Neural crest cell (in vitro differentiated cells): ENCODE measurements around the gene CEPT1. TPM values are rescaled to one million over a fixed set of nuclear protein-coding genes. Genes with fewer than 3 reads are reported as not detected.

ENCODE experiments used
- DNase-seq: peaks from one replicate; pipeline ENCODE4 v3.0.0; 2021; ENCODE audit warnings: low read depth, mixed read lengths, low spot score
- H3K27ac Mint-ChIP-seq: one replicate; pipeline ENCODE4 v1.8.0; 2021; ENCODE audit warnings: mild to moderate bottlenecking, mixed read lengths; ENCODE audit not compliant: unreplicated experiment
- H3K27me3 Mint-ChIP-seq: 2 replicates; pipeline ENCODE4 v1.8.0; 2021; ENCODE audit warnings: low read depth, mild to moderate bottlenecking, mixed read lengths
- H3K36me3 Mint-ChIP-seq: 2 replicates; pipeline ENCODE4 v1.8.0; 2021; ENCODE audit warnings: low read depth, mild to moderate bottlenecking, mixed read lengths
- H3K4me1 Mint-ChIP-seq: 2 replicates; pipeline ENCODE4 v1.8.0; 2021; ENCODE audit warnings: mixed read lengths
- H3K4me3 Mint-ChIP-seq: one replicate; pipeline ENCODE4 v1.8.0; 2021; ENCODE audit warnings: mild to moderate bottlenecking, mixed read lengths
- H3K9me3 Mint-ChIP-seq: 2 replicates; pipeline ENCODE4 v1.8.0; 2021; ENCODE audit warnings: mixed read lengths
- CTCF ChIP-seq: fragments of 200-600 bp; sonication (generic); conservative IDR thresholded peaks from 2 replicates; pipeline ENCODE4 v1.5.0; 2021; ENCODE audit warnings: antibody characterized with exemption, mild to moderate bottlenecking
- total RNA-seq: library from RNA; stranded (reverse); gene quantifications from 2 replicates; pipeline ENCODE4 v1.2.1, GENCODE V29; 2021

Gene CEPT1
- total RNA-seq, 1 donor from 2014 or later, result 27.3 TPM

GRCh38 chr1:111219557-111220286 is 79.7 kb downstream of the CEPT1 start:
- H3K9me3 Mint-ChIP-seq, result peaks cover 2% of the 10 kb centered on the region
- no peak for TF ChIP-seq CTCF
- H3K4me1 Mint-ChIP-seq, result peaks cover 21% of the 10 kb centered on the region
- H3K27me3 Mint-ChIP-seq, result no peaks in the 10 kb centered on the region
- peak overlapping the region; percentile 60 for H3K27ac Mint-ChIP-seq
- no peak overlapping the region for H3K4me3 Mint-ChIP-seq
- H3K36me3 Mint-ChIP-seq, result no peaks in the 10 kb centered on the region
- DNase-seq, result no peak

- TF ChIP-seq CTCF, result no peak
- no peak for DNase-seq
- Mint-ChIP-seq H3K9me3 (peaks cover 2% of the 10 kb centered on the region), H3K27me3 (no peaks in the 10 kb centered on the region), H3K4me1 (peaks cover 23% of the 10 kb centered on the region), H3K27ac (peak overlapping the region; percentile 60), H3K4me3 (no peak overlapping the region), H3K36me3 (no peaks in the 10 kb centered on the region)
These were observed 80.4 kb downstream of the CEPT1 start for GRCh38 chr1:111220302-111220890.

- TF ChIP-seq CTCF, result no peak
- Mint-ChIP-seq H3K9me3 (peaks cover 2% of the 10 kb centered on the region), H3K27ac (no peak overlapping the region), H3K4me3 (no peak overlapping the region), H3K36me3 (no peaks in the 10 kb centered on the region), H3K4me1 (peaks cover 27% of the 10 kb centered on the region), H3K27me3 (no peaks in the 10 kb centered on the region)
- no peak for DNase-seq
These were observed 81.2 kb downstream of the CEPT1 start for GRCh38 chr1:111221276-111221632.

- no peak for DNase-seq
- Mint-ChIP-seq H3K9me3 (peaks cover 2% of the 10 kb centered on the region), H3K27me3 (no peaks in the 10 kb centered on the region), H3K36me3 (no peaks in the 10 kb centered on the region), H3K4me1 (peaks cover 27% of the 10 kb centered on the region), H3K27ac (peak overlapping the region; percentile 22), H3K4me3 (no peak overlapping the region)
- TF ChIP-seq CTCF, result no peak
These were observed 81.7 kb downstream of the CEPT1 start for GRCh38 chr1:111221633-111222291.

GRCh38 chr1:111222308-111223125 is 82.5 kb downstream of the CEPT1 start:
- no peaks in the 10 kb centered on the region for H3K27me3 Mint-ChIP-seq
- peak; percentile 90 for TF ChIP-seq CTCF

More at GRCh38 chr1:111222308-111223125, 82.5 kb downstream of the CEPT1 start:
- H3K36me3 Mint-ChIP-seq, result no peaks in the 10 kb centered on the region
- DNase-seq, result peak; percentile 76
- no peak overlapping the region for H3K4me3 Mint-ChIP-seq
- H3K27ac Mint-ChIP-seq, result peak overlapping the region; percentile 90
- peaks cover 2% of the 10 kb centered on the region for H3K9me3 Mint-ChIP-seq
- H3K4me1 Mint-ChIP-seq, result peaks cover 28% of the 10 kb centered on the region
